ENCODE measurements around the gene DMWD.
"Not testable (repeated sequence)": the region's sequence is repeated elsewhere in the genome, so short reads cannot be mapped to it uniquely, and the experiment has no call there.

DMWD gene

GRCh38 chr19:45816236-45817009, 23.8 kb upstream of the DMWD start:
- DNase-seq = no peak

GRCh38 chr19:45815481-45816216, 23.0 kb upstream of the DMWD start:
- no peak for DNase-seq

GRCh38 chr19:45814851-45815480, 22.3 kb upstream of the DMWD start, which contains the start of gene RSPH6A:
TSS of gene RSPH6A (minus strand) at chr19:45815308. CDS start at chr19:45815176, 132 bp downstream.
- DNase-seq = no peak

DNA sequence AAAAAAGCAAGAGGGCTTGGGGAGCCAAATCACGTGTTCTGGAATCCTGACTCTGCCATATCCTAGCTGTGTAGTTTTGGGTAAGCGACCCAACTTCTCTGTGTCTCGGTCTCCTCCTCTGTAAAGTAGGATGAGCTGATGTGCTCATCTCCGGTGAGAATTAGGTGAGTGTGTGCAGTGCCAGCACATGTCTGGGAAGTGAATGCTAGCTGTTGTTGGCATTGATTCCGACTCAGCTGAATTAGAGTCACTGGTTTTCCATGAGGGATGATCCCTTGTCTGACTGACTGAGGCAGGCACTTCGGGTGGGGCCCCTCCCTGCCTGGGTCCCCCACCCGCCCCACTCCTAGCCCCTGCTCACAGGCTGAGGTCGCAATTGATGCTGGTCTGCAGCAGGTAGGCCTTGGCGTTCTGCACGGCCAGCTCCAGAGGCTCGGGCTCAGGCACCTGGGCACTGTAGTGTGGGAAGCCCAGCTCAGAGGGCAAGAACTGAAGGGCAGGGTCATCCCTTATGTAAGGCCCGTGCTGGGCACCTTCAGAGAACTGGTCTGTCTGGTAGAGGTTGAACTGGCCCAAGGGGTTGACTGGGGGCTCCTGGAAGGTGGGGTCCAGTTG, 21.6 kb upstream of the DMWD start:
- no peak for DNase-seq

DNA sequence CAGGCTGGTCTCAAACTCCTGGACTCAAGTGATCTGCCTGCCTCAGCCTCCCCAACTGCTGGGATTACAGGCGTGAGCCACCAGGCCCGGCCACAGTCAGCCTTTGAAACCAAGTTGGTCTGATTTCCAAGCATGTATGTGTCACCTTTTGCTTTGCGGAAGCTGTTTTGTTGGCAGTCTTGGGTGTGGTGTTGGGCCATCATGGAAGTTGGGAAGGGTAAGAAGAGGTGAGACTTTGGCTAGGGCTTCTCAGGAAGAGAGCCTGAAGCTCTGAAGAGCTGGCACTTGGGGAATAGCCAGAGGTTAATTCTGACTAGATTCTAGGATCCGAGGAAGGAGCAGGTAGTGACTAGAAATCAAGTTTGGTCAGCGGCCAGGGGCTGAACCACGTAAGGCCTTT, 19.7 kb upstream of the DMWD start:
- DNase-seq = no peak

DNA sequence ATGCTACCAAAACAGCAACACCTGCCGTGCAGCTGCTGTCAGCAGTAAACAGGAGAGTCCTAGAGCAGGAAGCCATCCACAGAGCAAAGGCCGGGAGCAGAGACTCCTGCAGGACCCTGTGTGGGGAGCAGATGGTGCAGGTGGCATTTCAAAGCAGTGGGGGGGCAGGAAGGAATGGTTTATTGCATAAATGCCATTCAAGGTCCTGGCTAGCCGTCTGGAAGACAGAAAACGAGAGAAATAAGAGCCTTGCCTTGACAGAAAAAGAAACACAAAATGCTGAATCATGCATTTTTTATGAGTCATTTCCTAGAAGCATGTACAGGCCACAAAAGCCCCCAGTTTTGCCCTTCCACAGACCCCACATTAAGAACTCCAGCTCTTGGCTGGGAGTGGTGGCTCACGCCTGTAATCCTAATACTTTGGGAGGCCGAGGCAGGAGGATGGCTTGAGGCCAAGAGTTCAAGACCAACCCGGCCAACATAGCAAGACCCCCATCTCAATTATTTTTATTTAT, 17.1 kb upstream of the DMWD start:
- DNase-seq = peak; percentile 86

- DNase-seq = no peak
Observed at GRCh38 chr19:45805719-45806118, 13.1 kb upstream of the DMWD start.

GRCh38 chr19:45804959-45805230, 12.2 kb upstream of the DMWD start:
- no peak for DNase-seq

DNA sequence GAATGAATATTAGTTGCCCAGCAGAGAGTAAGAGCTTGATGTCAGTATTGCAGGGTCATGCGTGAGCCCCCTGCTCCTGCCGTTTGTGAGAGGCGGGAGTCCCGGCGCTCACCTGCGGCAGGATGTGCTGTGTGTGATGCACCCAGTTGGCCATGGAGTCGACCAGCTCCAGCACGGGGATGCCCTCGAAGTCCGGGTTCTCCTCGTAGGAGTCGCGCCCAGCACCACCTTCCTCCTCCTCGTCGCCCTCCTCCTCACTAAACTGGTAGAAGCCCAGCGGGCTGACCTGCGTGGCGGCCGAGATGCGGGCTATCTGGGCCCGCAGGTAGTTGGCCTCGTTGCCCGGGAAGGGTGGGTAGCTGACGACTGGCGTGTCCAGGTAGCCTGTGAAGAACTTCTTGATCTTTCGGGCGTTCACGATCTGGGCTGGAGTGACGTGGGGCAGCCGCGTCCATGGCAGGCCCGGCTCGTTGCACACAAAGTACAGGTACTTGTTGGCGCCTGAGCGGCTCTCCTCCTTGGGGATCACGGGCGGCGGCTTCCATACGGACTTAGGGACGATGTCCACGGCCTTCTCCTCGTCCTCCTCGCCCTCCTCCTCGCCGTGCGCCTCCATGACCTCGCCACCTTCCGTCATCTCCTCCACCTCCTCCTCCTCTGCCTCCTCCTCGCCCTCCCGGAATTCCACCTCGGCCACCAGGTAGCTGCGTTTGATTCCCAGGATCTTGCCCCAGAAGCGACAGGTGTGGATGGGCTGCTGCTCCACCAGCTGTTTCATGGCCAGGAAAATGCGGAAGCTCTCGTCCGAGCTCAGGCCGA, 11.7 kb upstream of the DMWD start:
- no peak for DNase-seq

GRCh38 chr19:45801603-45802175, 9.0 kb upstream of the DMWD start:
- no peak for DNase-seq

DNA sequence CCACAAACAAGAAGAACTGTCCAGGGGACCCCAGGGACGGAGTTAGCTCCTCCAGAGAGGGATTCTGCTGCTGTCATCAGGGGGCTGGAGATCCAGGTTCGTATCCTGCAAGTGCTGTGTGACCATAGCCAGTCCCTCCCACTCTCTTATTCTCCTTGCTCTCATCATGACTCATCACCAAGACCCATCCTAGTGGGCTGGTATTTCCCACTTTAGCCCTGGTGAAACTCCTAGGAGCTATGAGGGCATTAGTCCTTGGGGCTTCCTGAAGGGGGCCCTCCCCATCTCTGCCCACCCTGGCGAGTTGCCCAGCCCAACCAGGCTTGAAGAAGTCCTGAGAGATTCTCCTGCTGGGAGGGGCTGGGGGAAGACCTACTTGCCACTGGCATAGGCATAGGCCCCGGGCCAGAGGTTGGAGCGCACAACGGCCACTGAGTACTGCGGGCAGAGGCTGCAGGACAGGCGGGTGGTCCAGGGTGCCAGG, 7.5 kb upstream of the DMWD start:
- DNase-seq = no peak

DNA sequence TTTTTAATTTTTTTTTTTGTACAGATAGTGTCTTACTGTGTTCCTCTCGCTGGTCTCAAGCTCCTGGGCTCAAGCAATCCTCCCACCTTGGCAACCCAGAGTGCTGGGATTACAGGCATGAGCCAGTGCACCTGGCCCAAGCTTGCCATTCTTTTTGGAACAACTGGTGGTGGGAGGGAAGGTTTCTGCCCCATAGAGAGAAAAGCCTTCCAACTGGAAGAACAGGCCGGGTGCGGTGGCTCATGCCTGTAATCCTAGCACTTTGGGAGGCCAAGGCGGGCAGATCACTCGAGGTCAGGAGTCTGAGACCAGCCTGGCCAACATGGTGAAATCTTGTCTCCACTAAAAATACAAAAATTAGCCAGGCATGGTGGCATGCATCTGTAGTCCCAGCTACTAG, 6.9 kb upstream of the DMWD start:
- DNase-seq = not testable (repeated sequence)

DNA sequence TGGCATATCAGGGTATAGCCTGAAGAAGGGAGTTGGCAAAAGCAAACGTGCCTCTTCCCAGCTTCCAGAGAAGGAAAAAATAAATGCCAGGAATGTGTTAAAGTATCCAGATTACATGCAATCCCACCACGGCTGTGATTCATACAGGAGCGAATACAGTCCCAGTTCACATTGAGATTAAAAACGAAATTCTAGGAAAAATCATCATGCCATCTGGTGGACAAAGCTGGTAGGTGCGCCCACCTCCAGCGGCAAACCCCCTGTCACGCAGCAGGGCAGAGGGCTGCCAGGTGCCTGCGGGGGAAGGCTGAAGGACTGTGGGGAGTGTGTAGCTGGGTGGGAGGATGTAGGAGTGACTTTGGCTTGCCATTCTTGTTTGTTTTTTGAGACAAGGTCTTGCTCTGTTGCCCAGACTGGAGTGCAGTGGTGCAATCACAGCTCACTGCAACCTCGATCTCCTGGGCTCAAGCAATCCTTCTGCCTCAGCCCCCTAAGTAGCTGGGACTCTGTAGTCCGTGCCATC, 6.4 kb upstream of the DMWD start:
- DNase-seq = peak; percentile 78

DNA sequence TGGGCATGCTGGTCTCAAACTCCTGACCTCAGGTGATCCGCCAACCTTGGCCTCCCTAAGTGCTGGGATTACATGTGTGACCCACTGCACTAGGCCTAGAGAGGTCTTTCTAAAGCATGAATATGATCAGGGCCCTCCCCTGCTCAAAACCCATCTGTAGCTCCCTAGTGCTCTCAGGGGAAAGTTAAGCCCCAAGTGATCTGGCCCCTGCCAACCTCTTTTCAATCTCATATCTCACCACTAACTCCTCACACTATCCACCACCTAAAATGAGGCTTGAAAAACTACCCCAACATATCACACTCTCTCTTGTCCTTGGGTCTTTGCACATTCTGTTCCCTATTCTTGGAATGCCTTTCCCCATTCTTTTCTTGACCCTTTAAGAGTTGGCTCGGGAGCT, 2.0 kb upstream of the DMWD start:
- no peak for DNase-seq

DNA sequence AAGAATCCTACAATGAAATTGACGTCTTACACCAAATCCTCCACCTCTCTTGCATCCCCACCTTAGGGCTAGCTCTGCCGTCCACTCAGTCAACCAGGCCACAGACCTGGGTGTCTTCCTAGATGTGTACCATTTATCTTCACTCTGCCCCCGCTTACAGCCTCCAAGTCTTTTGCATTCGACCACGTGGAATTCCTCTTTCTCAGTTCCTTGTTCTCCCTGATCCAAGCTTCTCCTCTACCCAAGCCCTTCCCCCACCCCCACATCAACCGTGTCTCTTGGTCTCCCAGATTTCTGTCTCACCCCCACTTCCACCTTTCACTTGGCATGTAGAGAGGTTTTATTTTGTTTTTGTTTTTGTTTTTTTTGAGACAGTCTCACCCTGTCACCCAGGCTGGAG, 1.2 kb upstream of the DMWD start:
- no peak for DNase-seq

DNA sequence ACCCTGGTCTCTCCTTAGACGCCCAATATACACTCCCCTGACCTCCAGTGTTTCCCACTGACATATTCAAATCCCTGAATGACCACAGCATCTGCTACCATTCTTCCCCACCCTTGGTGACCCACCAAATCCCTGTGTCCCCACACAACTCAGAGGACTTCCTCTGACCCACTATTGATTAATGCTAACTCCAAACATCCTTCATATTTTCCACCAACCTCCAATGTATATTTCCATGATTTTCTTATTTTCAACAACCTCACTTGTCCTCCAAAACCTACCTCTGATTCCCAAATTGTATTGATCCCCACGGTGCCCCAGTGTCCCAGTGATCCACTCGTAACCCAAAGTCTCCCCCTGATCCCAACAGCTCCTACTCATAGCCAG, 526 bp upstream of the DMWD start:
- DNase-seq = no peak

DNA sequence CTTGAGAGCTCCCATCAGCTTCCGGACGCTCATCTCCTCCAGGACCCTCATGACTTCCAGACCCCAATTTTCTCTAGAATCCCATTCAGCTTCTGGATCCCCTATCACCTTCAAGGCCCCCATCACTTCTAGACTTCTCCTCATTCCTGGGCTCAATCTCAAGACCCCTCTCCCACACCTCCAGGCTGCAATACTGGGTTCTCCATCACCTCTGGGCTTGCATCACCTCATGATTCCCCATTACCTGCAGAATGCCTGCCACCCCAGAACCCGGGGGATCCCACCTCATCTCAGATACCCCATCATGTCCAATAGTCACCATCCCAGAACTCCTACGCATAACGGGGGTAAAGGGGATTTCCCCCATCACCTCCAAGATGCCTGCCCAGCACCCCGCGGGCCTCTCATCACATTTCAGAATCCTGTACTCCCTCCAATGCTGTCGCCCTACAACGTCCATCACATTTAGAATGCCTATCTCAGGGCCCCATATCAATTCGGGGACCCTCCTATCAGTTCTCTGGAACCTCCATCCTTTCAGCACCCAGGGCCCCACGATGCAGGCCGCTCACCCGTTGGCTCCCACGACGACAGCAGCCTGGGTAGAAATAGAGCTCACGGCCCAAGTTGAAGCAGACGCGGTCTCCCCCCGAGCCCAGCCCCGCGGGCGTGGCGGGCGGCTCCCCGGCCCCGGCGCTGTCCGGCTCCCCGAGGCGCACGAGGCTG, 738 bp downstream of the DMWD start:
- DNase-seq = no peak

DNA sequence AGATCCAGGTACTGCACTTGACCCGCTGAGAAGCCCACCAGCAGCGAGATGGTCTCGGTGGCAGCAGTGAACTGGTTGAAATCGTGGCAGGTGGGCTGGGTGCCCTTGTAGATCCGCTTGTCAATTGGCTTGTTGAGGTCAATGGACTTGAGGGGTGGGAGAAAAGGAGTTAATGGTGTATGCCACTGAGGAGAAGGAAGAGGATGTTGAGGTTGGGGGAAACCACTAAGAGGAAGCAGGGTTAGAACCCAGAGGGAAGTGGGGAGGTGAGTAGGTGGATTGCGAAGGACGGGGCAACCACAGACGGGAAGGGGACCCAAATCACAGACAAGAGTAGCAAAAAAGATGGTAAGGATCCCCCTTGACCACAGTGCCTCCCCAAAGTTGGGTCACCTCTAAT, 1.7 kb downstream of the DMWD start:
- no peak for DNase-seq

GRCh38 chr19:45789035-45789786, 3.4 kb downstream of the DMWD start:
- DNase-seq = no peak

DNA sequence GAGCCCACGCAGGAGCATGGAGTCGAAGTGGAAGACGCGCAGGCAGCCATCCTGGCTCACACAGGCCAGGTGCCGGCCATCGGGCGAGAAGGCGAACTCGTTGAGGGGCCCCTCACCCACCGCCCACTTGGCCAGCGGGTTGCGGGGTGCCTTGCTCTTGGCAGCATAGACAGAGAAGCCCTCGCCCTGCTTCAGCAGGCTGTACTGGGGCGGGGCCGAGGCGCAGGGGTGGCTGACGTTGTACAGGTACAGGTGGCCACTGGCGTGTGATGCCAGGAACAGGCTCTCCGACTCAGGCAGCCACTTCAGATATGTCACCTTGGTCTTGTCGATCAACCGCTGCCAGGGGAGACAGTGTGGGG, 6.1 kb downstream of the DMWD start:
- no peak for DNase-seq

Measured in NCI-H69 (cell line).